Astrocyte (in vitro differentiated cells and primary cell): ENCODE data around the gene PCBP4.

Source experiments
- EZH2 ChIP-seq: IDR thresholded peaks from 2 replicates; pipeline ENCODE4 v1.6.1; 2012; ENCODE audit warnings: mild to moderate bottlenecking, low read length, inconsistent platforms; ENCODE audit not compliant: insufficient read depth
- TF ChIP-seq, protein P1 (sequence below): IDR thresholded peaks from 2 replicates; pipeline ENCODE4 v1.5.1; 2011; ENCODE audit warnings: low read depth, mild to moderate bottlenecking, inconsistent platforms, low read length, moderate library complexity; ENCODE audit not compliant: insufficient read depth

DNA sequence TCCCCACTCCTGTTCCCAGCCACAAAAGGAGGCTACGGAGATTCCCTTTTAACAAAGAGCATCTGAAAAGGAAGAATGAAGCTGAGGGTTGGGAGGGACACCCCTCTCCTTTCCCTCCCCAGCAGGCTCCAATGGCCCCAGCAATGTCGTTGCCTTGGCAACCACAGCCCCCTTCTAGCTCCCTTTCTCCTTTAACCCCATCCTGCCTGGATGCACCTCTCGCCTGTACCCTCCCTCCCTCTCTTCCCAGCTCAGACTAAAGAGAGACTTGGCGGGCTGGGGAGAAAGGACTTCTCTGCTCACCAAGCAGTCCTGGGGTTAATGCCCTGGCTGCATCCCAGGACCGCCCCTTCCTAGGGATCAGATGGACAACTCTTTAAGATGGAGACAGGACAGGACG lies 35.5 kb upstream of the PCBP4 start:
- TF ChIP-seq, protein P1, sequence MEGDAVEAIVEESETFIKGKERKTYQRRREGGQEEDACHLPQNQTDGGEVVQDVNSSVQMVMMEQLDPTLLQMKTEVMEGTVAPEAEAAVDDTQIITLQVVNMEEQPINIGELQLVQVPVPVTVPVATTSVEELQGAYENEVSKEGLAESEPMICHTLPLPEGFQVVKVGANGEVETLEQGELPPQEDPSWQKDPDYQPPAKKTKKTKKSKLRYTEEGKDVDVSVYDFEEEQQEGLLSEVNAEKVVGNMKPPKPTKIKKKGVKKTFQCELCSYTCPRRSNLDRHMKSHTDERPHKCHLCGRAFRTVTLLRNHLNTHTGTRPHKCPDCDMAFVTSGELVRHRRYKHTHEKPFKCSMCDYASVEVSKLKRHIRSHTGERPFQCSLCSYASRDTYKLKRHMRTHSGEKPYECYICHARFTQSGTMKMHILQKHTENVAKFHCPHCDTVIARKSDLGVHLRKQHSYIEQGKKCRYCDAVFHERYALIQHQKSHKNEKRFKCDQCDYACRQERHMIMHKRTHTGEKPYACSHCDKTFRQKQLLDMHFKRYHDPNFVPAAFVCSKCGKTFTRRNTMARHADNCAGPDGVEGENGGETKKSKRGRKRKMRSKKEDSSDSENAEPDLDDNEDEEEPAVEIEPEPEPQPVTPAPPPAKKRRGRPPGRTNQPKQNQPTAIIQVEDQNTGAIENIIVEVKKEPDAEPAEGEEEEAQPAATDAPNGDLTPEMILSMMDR, result no peak
- TF ChIP-seq EZH2, result no peak
